ENCODE measurements around the gene RABGAP1L.

GRCh38 chr1:174916846-174917245 lies 757.5 kb downstream of the RABGAP1L start:
- TF ChIP-seq CTCF (IDR thresholded peaks at IDR 0.05) (no peak), POLR2A (IDR thresholded peaks at IDR 0.05) (no peak)

Measured in Peyer's patch (tissue), 4 donors.